Measurements from ENCODE around the gene TM6SF1. TPM values are rescaled to one million over a fixed set of nuclear protein-coding genes. Genes with fewer than 3 reads are reported as not detected.

TM6SF1 gene
- total and polyA plus RNA-seq, 10 donors, result 4.5 to 15.0 (median 9.6) TPM

DNA sequence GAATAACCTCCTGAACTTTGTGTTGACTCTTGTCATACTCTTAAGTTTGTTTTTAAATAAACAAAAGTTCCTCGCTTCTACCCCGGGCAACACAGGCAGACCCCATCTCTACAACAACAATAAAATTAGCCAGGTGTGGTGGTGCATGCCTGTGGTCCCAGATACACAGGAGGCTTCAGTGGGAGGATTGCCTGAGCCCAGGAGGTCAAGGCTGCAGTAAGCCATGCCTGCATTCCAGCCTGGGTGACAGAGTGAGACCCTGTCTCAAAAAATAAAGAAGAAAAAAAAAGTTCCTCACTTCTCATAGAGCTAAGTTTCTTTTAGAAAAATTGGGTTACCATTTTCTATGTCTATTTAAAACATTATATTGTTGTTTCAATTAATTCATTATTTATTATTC lies 70.9 kb downstream of the TM6SF1 start:
- TF ChIP-seq POLR2A (IDR thresholded peaks at IDR 0.05) (no peak), POLR2AphosphoS5 (IDR thresholded peaks at IDR 0.05) (no peak)
- TF ChIP-seq, protein P1, sequence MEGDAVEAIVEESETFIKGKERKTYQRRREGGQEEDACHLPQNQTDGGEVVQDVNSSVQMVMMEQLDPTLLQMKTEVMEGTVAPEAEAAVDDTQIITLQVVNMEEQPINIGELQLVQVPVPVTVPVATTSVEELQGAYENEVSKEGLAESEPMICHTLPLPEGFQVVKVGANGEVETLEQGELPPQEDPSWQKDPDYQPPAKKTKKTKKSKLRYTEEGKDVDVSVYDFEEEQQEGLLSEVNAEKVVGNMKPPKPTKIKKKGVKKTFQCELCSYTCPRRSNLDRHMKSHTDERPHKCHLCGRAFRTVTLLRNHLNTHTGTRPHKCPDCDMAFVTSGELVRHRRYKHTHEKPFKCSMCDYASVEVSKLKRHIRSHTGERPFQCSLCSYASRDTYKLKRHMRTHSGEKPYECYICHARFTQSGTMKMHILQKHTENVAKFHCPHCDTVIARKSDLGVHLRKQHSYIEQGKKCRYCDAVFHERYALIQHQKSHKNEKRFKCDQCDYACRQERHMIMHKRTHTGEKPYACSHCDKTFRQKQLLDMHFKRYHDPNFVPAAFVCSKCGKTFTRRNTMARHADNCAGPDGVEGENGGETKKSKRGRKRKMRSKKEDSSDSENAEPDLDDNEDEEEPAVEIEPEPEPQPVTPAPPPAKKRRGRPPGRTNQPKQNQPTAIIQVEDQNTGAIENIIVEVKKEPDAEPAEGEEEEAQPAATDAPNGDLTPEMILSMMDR (IDR thresholded peaks at IDR 0.05 in 8 of 11, conservative IDR thresholded peaks at IDR 0.05 in 3 of 11), result no peak
- Histone ChIP-seq H3K4me3 (no peak overlapping the region), H3K27me3 (replicated peaks in 1 of 7) (no peaks in the 10 kb centered on the region), H3K27ac (no peak overlapping the region), H3K4me1 (no peaks in the 10 kb centered on the region), H3K9me3 (no peaks in the 10 kb centered on the region), H3K36me3 (no peaks in the 10 kb centered on the region)
- 85 to 97% (median 93%) methylated on average over 2 of the region's 2 CpGs for WGBS, 5 donors
- intact Hi-C loops (cut with DNase I; ENCODE audit: low total_unique reads), result no loop called here
- no peak for DNase-seq

DNA sequence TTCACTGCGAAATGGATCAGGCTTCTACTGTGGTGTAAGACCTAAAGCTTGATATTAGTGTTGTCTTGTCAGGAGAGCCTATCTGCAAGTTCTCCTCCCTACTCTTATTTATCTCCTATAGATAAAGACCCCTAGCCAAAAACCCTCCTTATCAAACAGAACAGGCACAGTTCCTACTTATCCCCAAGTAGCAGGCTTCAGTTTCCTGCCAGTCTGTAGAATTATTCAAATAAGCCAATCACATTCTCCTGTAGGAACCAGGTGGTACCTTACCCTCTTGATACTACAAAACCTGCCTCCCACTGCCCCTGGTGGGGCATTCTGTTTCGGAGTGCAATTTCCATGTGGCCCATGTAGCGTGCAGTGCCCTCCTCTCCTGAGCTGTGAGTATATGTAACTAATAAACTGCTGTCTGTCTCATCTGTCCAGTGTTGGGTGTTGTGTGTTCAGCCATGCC lies 71.5 kb downstream of the TM6SF1 start:
- no peaks in the 10 kb centered on the region for H3K27me3 ChIP-seq (replicated peaks in 1 of 7)
- no peaks in the 10 kb centered on the region for H3K36me3 ChIP-seq
- no peaks in the 10 kb centered on the region for H3K4me1 ChIP-seq
- no peak overlapping the region for H3K4me3 ChIP-seq
- H3K27ac ChIP-seq, result no peak overlapping the region
- intact Hi-C loops (cut with DNase I; ENCODE audit: low total_unique reads), result no loop called here
- DNase-seq, result no peak
- no peak for TF ChIP-seq POLR2AphosphoS5 (IDR thresholded peaks at IDR 0.05)
- WGBS, 5 donors, result 84 to 96% (median 95%) methylated on average over 3 of the region's 3 CpGs
- H3K9me3 ChIP-seq, result no peaks in the 10 kb centered on the region

DNA sequence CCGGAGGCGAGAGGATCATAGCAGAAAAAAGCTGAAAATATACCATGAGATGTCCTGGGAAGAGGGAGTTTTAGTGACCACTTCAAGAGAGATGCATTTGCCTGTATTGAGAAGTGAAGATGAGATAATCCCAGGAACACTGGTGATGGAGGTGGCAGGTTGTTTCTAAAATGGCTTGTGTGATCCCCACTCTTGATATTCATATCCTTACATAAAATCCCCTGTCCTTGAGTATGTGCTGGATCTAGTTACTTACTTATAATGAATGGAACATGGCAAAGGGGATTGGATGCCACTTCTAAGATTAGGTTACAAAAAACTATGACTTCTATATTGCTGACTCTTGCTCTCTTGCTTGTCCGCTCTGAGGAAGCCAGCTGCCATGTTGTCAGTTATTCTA lies 78.1 kb downstream of the TM6SF1 start:
- WGBS, 5 donors, result 95 to 100% (median 98%) methylated on average over 3 of the region's 3 CpGs

More for the DNA sequence above, 78.1 kb downstream of the TM6SF1 start:
- Histone ChIP-seq H3K4me1 (no peaks in the 10 kb centered on the region), H3K27me3 (replicated peaks in 1 of 7) (no peaks in the 10 kb centered on the region), H3K4me3 (no peak overlapping the region), H3K27ac (no peak overlapping the region), H3K9me3 (no peaks in the 10 kb centered on the region), H3K36me3 (no peaks in the 10 kb centered on the region)
- no peak for DNase-seq
- intact Hi-C loops (cut with DNase I; ENCODE audit: low total_unique reads), result no loop called here
- no peak for TF ChIP-seq POLR2AphosphoS5 (IDR thresholded peaks at IDR 0.05)

Small RNA genes lying within 50 kb of the gene (microRNA-seq; reads per million reads assigned to microRNA genes)
- 0 reads per million in 3 donors for gene MIR4515

Small RNA genes lying within 50 kb of the gene (small RNA-seq; reads per million reads assigned to genes)
- gene MIR4515, result 0 to 0.06 (median 0) reads per million in 4 donors

Other genes with a start within 250 kb of the TM6SF1 start
- 10 to 100 TPM in 6 of 7 donors, 1 to 10 TPM in 1; 4.3 to 24.3 (median 12.8) TPM for gene HOMER2, start 154.9 kb upstream of the TM6SF1 start, total RNA-seq
- 1 to 10 TPM; 2.1 to 5.4 (median 2.2) TPM for gene HOMER2, start 154.9 kb upstream of the TM6SF1 start, polyA plus RNA-seq
- 10 to 100 TPM; 12.8 to 19.4 (median 15.2) TPM for gene RAMAC, start 121.4 kb upstream of the TM6SF1 start, total RNA-seq
- gene RAMAC, start 121.4 kb upstream of the TM6SF1 start, polyA plus RNA-seq, result 10 to 100 TPM; 18.0 to 22.4 (median 20.7) TPM
- gene C15orf40, start 96.0 kb upstream of the TM6SF1 start, total RNA-seq, result 10 to 100 TPM; 12.9 to 34.9 (median 20.6) TPM
- 10 to 100 TPM; 22.8 to 26.8 (median 26.3) TPM for gene C15orf40, start 96.0 kb upstream of the TM6SF1 start, polyA plus RNA-seq
- 10 to 100 TPM; 39.2 to 70.8 (median 48.6) TPM for gene BTBD1, start 40.4 kb upstream of the TM6SF1 start, total RNA-seq
- gene BTBD1, start 40.4 kb upstream of the TM6SF1 start, polyA plus RNA-seq, result 10 to 100 TPM; 14.9 to 22.0 (median 21.5) TPM
- gene HDGFL3, start 100.2 kb downstream of the TM6SF1 start, total RNA-seq, result 10 to 100 TPM; 16.8 to 35.1 (median 22.8) TPM
- gene HDGFL3, start 100.2 kb downstream of the TM6SF1 start, polyA plus RNA-seq, result 1 to 10 TPM; 4.6 to 8.3 (median 5.0) TPM
- under 1 TPM in 5 of 7 donors, not detected in 2; 0.13 to 0.41 (median 0.29) TPM for gene BNC1, start 177.0 kb downstream of the TM6SF1 start, total RNA-seq
- gene BNC1, start 177.0 kb downstream of the TM6SF1 start, polyA plus RNA-seq, result under 1 TPM; 0.02 to 0.06 (median 0.03) TPM

Measured in spleen (tissue), 11 donors.